Tibial nerve (tissue), 4 donors: Measurements from ENCODE around the gene MED22. TPM values are rescaled to one million over a fixed set of nuclear protein-coding genes. Genes with fewer than 3 reads are reported as not detected.
"Not testable (repeated sequence)": the region's sequence is repeated elsewhere in the genome, so short reads cannot be mapped to it uniquely, and the experiment has no call there.

Experiments
- DNase-seq, 2 donors: peaks; one replicate each; pipeline ENCODE4 v3.0.0-alpha.2; 2019; ENCODE audit warnings: low spot score in 2 of 2
- H3K27ac ChIP-seq, 4 donors: fragments of 200-600 bp; sonication (generic) in 3 of 4; one replicate each; pipeline ENCODE4 v1.5.1; 2017 to 2019; ENCODE audit warnings: mild to moderate bottlenecking in 1 of 4
- H3K27me3 ChIP-seq, 2 donors: fragments of 200-600 bp; sonication (generic) in 1 of 2; one replicate each; pipeline versions ENCODE4 v1.5.1 to v1.6.0; 2017 to 2019
- H3K36me3 ChIP-seq, 3 donors: fragments of 200-600 bp; sonication (generic); one replicate each; pipeline ENCODE4 v1.5.1; 2018 to 2019
- H3K4me1 ChIP-seq, 4 donors: fragments of 200-600 bp; sonication (generic) in 3 of 4; one replicate each; pipeline ENCODE4 v1.5.1; 2017 to 2019
- H3K4me3 ChIP-seq, 4 donors: fragments of 200-600 bp; sonication (generic) in 3 of 4; one replicate each; pipeline ENCODE4 v1.5.1; 2017 to 2019; ENCODE audit warnings: mild to moderate bottlenecking in 1 of 4, moderate library complexity in 1 of 4
- H3K9me3 ChIP-seq, 4 donors: fragments of 200-600 bp; sonication (generic) in 3 of 4; one replicate each; pipeline ENCODE4 v1.5.1; 2017 to 2019
- EP300 ChIP-seq, 2 donors: sonication (generic); formaldehyde crosslinking; IDR thresholded peaks; one replicate each; pipeline ENCODE4 v1.6.1; 2017; ENCODE audit warnings: antibody characterized with exemption in 2 of 2, mild to moderate bottlenecking in 1 of 2
- POLR2A ChIP-seq, 2 donors: fragments of 450-650 bp; IDR thresholded peaks; one replicate each; pipeline ENCODE4 v1.6.1; 2017; ENCODE audit warnings: antibody characterized with exemption in 2 of 2, mild to moderate bottlenecking in 2 of 2, moderate library complexity in 2 of 2
- WGBS, 2 donors: methylation state at CpG; one replicate each; pipeline ENCODE4 v1.1.5; 2018; 5-methylcytosine and 5-hydroxymethylcytosine counted together
- total RNA-seq, 4 donors: library from RNA; depleted of rRNA; stranded (reverse); fragments of >200 nt; gene quantifications; one replicate each; pipeline ENCODE4 v1.1.0, GENCODE V29; 2016
- TF ChIP-seq, protein P1 (sequence below), 5 experiments: fragments of 200-600 bp in 3 of 5; fragments of 450-650 bp in 2 of 5; sonication (generic) in 3 of 5; IDR thresholded peaks; one replicate each; pipeline ENCODE4 v1.5.1; 2016 to 2019; ENCODE audit warnings: antibody characterized with exemption in 5 of 5, mild to moderate bottlenecking in 3 of 5, moderate library complexity in 2 of 5

Gene MED22
- total RNA-seq, 4 donors from 2014 or later = 29.3 to 63.6 (median 39.2) TPM

DNA sequence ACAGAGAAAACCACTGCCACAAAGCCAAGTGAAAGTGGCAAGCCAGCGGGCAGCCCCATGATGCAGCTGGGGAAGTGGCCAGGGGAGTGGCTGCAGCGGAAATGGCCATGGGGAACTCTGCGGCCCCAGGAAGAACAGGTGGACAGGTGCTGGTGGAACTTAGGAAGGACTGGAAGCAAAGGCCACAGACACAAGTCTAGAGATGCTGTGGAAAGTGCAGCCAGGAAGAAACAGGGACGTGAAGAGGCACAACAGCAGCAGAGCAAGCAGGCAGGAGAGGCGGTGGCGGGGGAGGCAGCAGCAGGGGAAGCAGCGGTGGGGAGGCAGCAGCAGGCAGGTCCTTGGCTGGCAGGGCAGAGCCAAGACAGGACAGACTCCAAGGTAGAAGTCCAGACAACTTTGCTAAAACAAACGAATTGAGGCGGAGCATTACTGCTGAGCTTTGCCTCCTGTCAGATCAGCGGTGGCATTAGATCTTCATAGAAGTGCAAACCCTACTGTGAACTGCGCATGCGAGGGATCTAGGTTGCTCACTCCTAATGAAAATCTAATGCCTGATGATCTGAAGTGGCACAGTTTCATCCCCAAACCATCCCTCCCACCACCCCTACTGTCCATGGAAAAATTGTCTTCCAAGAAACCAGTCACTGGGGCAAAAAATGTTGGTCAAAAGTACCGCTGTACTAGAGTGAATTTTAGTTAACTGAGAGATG is 23.8 kb downstream of the MED22 start:
- Histone ChIP-seq H3K27me3 (no peaks in the 10 kb centered on the region), H3K9me3 (no peaks in the 10 kb centered on the region), H3K4me1 (no peaks in the 10 kb centered on the region), H3K27ac (no peak overlapping the region), H3K36me3 (peaks cover 0 to 3% (median 0%) of the 10 kb centered on the region in 3 donors), H3K4me3 (no peak overlapping the region)
- WGBS, 2 donors = 82 to 87% methylated on average over 13 of the region's 13 CpGs
- TF ChIP-seq POLR2A (IDR thresholded peaks at IDR 0.05) (no peak), EP300 (IDR thresholded peaks at IDR 0.05) (no peak)
- TF ChIP-seq, protein P1, sequence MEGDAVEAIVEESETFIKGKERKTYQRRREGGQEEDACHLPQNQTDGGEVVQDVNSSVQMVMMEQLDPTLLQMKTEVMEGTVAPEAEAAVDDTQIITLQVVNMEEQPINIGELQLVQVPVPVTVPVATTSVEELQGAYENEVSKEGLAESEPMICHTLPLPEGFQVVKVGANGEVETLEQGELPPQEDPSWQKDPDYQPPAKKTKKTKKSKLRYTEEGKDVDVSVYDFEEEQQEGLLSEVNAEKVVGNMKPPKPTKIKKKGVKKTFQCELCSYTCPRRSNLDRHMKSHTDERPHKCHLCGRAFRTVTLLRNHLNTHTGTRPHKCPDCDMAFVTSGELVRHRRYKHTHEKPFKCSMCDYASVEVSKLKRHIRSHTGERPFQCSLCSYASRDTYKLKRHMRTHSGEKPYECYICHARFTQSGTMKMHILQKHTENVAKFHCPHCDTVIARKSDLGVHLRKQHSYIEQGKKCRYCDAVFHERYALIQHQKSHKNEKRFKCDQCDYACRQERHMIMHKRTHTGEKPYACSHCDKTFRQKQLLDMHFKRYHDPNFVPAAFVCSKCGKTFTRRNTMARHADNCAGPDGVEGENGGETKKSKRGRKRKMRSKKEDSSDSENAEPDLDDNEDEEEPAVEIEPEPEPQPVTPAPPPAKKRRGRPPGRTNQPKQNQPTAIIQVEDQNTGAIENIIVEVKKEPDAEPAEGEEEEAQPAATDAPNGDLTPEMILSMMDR (IDR thresholded peaks at IDR 0.05) = no peak
- DNase-seq = no peak

DNA sequence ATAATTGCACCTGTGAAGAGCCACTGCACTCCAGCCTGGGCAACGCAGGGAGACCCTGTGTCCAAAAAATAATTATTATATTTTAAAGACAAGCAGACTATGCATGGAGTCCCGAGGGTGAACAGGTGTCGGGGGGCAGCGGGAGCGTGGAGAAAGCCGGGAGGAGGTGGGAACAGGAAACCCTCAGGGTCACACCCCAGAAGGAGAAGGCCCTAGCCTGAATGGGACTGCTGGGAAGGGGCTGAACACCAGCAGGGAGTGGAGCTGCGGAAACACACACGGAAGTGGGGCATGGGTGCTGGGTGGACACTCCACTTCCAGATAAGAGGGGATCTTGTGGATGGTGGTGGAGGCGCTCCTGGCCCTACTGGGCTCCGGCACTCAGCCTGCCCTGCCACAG is 24.7 kb downstream of the MED22 start:
- Histone ChIP-seq H3K36me3 (peaks cover 0 to 2% (median 0%) of the 10 kb centered on the region in 3 donors), H3K27me3 (no peaks in the 10 kb centered on the region), H3K27ac (no peak overlapping the region), H3K4me3 (no peak overlapping the region), H3K9me3 (no peaks in the 10 kb centered on the region), H3K4me1 (no peaks in the 10 kb centered on the region)
- 79 to 80% methylated on average over 10 of the region's 10 CpGs for WGBS, 2 donors
- TF ChIP-seq, protein P1 (IDR thresholded peaks at IDR 0.05) = no peak
- TF ChIP-seq POLR2A (IDR thresholded peaks at IDR 0.05) = no peak
- TF ChIP-seq EP300 (IDR thresholded peaks at IDR 0.05) = no peak
- no peak for DNase-seq

DNA sequence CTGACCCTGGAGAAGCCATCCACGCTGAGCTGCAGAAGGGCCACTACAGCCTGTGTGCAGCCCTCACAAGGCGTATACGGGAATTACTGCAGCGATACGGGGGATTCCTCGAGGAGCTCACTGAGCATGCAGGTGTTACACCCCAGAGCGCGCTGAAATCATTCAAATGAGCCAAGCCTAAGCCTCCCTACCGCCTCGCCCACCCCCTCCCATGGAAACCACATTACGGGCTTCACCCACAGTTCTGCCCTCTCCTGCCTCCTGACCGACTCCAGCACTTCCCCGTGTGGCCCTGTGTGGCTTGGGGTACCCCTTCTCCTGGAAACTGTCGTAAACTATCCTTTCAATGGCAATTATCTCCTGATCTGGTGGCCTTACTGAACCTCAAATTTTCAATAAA is 25.2 kb downstream of the MED22 start:
- no peaks in the 10 kb centered on the region for H3K27me3 ChIP-seq
- DNase-seq = no peak
- 76 to 85% methylated on average over 13 to 14 of the region's 14 CpGs for WGBS, 2 donors
- H3K4me3 ChIP-seq = no peak overlapping the region
- no peaks in the 10 kb centered on the region for H3K36me3 ChIP-seq
- H3K4me1 ChIP-seq = no peaks in the 10 kb centered on the region
- H3K9me3 ChIP-seq = no peaks in the 10 kb centered on the region
- no peak for TF ChIP-seq EP300 (IDR thresholded peaks at IDR 0.05)
- TF ChIP-seq POLR2A (IDR thresholded peaks at IDR 0.05) = no peak
- TF ChIP-seq, protein P1 (IDR thresholded peaks at IDR 0.05) = no peak
- no peak overlapping the region for H3K27ac ChIP-seq

DNA sequence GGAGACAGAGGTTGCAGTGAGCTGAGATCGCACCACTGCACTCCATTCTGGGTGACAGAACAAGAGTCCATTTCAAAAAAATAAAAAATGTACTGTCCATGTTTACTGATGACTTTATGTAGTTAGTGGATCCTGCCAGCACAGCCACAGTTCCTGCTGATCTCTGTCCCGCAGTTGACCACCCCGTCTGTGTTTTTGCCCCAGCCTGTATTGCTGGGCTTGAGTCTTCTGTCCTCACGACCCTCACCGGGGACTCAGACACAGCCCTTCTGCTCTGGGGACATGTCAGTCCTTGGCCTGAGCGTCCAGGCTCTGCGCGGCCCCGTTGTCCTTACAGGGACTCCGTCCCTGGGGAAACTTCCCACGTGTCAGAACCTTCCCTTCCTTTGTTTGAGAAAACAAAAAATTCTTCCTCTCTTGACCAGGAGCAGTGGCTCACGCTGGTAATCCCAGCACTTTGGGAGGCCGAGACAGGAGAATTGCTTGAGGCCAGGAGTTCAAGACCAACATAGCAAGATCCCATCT is 26.5 kb downstream of the MED22 start:
- DNase-seq = no peak
- Histone ChIP-seq H3K27me3 (no peaks in the 10 kb centered on the region), H3K9me3 (no peaks in the 10 kb centered on the region), H3K27ac (no peak overlapping the region), H3K4me3 (no peak overlapping the region), H3K36me3 (no peaks in the 10 kb centered on the region), H3K4me1 (no peaks in the 10 kb centered on the region)
- TF ChIP-seq, protein P1 (IDR thresholded peaks at IDR 0.05) = no peak
- TF ChIP-seq EP300 (IDR thresholded peaks at IDR 0.05) (no peak), POLR2A (IDR thresholded peaks at IDR 0.05) (no peak)
- 72 to 75% methylated on average over 13 of the region's 13 CpGs for WGBS, 2 donors

DNA sequence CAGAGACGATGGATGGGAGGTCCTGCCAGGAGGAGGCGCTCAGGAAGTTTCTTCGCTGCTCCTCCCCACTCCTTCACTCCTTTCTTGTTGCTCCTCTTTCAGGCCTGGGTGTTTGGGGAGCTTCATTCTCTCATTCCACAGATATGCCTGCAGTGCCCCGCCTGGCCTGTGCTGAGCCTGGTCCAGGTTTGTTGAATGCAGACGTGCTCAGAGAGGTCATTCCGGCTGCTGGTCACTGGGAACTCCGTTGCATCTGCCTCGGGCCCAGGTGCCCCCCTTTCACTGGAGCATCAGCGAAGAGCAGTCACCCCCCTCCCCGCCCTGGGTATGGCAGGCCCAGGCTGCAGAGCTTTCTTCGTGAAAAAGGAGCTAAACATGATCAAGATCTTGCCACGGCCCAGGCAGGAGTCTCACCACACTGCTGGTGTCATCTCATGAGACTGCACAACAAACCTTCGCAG is 27.5 kb downstream of the MED22 start:
- no peaks in the 10 kb centered on the region for H3K9me3 ChIP-seq
- H3K4me3 ChIP-seq = no peak overlapping the region
- no peak for TF ChIP-seq POLR2A (IDR thresholded peaks at IDR 0.05)
- TF ChIP-seq, protein P1 (IDR thresholded peaks at IDR 0.05) = no peak
- no peak for TF ChIP-seq EP300 (IDR thresholded peaks at IDR 0.05)
- no peak for DNase-seq
- 72 to 78% methylated on average over 9 to 13 of the region's 13 CpGs for WGBS, 2 donors
- H3K4me1 ChIP-seq = no peaks in the 10 kb centered on the region
- H3K27me3 ChIP-seq = no peaks in the 10 kb centered on the region
- H3K36me3 ChIP-seq = no peaks in the 10 kb centered on the region
- no peak overlapping the region for H3K27ac ChIP-seq

DNA sequence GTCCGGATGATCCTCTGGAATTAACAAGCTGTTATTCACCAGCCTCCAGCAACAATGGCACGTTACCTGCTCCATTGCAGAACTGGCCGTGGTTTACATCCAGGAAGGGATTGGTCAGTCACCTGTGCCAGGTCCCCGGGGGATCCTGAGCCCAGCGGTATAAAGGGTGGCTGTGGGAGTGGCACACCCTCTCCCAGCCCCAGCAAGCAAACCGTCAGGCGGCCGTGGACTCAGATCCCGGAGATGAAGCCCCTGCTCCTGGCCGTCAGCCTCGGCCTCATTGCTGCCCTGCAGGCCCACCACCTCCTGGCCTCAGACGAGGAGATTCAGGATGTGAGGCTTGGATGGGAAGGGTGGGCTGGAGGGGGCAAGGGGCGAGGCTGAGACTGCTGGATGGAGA is 30.4 kb downstream of the MED22 start:
- not testable (repeated sequence) for H3K27ac ChIP-seq, H3K27me3 ChIP-seq, H3K9me3 ChIP-seq, H3K4me3 ChIP-seq, H3K36me3 ChIP-seq, DNase-seq, H3K4me1 ChIP-seq
- 77 to 86% methylated on average over 11 to 13 of the region's 13 CpGs for WGBS, 2 donors
